Astrocyte (in vitro differentiated cells and primary cell): ENCODE data around the gene NOL8. TPM values are rescaled to one million over a fixed set of nuclear protein-coding genes. Genes with fewer than 3 reads are reported as not detected.
A peak's percentile ranks its signal among the peaks of the same experiment; 100 is the strongest.

ENCODE experiments used
- DNase-seq: peaks from one replicate; pipeline ENCODE4 v3.0.0-alpha.2; 2010; ENCODE audit warnings: low read depth
- FAIRE-seq: peaks from 2 replicates; lab custom pipeline; 2011; peaks lifted over from hg19 to GRCh38; lab: Jason Lieb, UNC
- H2AFZ ChIP-seq: 2 replicates; pipeline ENCODE4 v1.6.0; 2012; ENCODE audit warnings: low read depth, low read length, inconsistent platforms
- H3K27ac ChIP-seq: 2 replicates; pipeline ENCODE4 v1.5.1; 2011; ENCODE audit warnings: low read depth, low read length, inconsistent platforms
- H3K27me3 ChIP-seq: 2 replicates; pipeline ENCODE4 v1.6.0; 2011; ENCODE audit warnings: low read length, inconsistent platforms; ENCODE audit not compliant: insufficient read depth
- H3K36me3 ChIP-seq: 2 replicates; pipeline ENCODE4 v1.5.1; 2011; ENCODE audit warnings: low read length, inconsistent platforms; ENCODE audit not compliant: insufficient read depth
- H3K4me1 ChIP-seq: 2 replicates; pipeline ENCODE4 v1.5.1; 2011; ENCODE audit warnings: low read length, inconsistent platforms; ENCODE audit not compliant: insufficient read depth
- H3K4me2 ChIP-seq: 2 replicates; pipeline ENCODE4 v1.6.0; 2012; ENCODE audit warnings: low read length, inconsistent platforms
- H3K4me3 ChIP-seq: 2 replicates; pipeline ENCODE4 v1.5.1; 2011; ENCODE audit warnings: low read depth, mild to moderate bottlenecking, low read length, inconsistent platforms; ENCODE audit not compliant: insufficient read depth
- H3K79me2 ChIP-seq: 2 replicates; pipeline ENCODE4 v1.6.0; 2012; ENCODE audit warnings: mild to moderate bottlenecking, low read length, inconsistent platforms; ENCODE audit not compliant: insufficient read depth
- H3K9ac ChIP-seq: 2 replicates; pipeline ENCODE4 v1.6.0; 2012; ENCODE audit warnings: mild to moderate bottlenecking, low read length, inconsistent platforms
- H3K9me3 ChIP-seq: 2 replicates; pipeline ENCODE4 v1.5.1; 2012; ENCODE audit warnings: low read depth, mild to moderate bottlenecking, low read length, inconsistent platforms; ENCODE audit not compliant: insufficient read depth
- H4K20me1 ChIP-seq: 2 replicates; pipeline ENCODE4 v1.6.0; 2012; ENCODE audit warnings: low read length, inconsistent platforms; ENCODE audit not compliant: insufficient read depth
- H3K27ac Mint-ChIP-seq: one replicate; pipeline ENCODE4 v1.8.0; 2021; ENCODE audit warnings: mild to moderate bottlenecking, mixed read lengths; ENCODE audit not compliant: unreplicated experiment
- H3K27me3 Mint-ChIP-seq: one replicate; pipeline ENCODE4 v1.8.0; 2021; ENCODE audit warnings: low read depth, mixed read lengths; ENCODE audit not compliant: unreplicated experiment
- H3K36me3 Mint-ChIP-seq: one replicate; pipeline ENCODE4 v1.8.0; 2021; ENCODE audit warnings: low read depth, mixed read lengths; ENCODE audit not compliant: unreplicated experiment
- H3K4me1 Mint-ChIP-seq: one replicate; pipeline ENCODE4 v1.8.0; 2021; ENCODE audit warnings: low read depth, mixed read lengths; ENCODE audit not compliant: unreplicated experiment
- H3K4me3 Mint-ChIP-seq: one replicate; pipeline ENCODE4 v1.8.0; 2021; ENCODE audit warnings: mild to moderate bottlenecking, moderate library complexity, mixed read lengths; ENCODE audit not compliant: unreplicated experiment
- H3K9me3 Mint-ChIP-seq: one replicate; pipeline ENCODE4 v1.8.0; 2021; ENCODE audit warnings: mild to moderate bottlenecking, mixed read lengths; ENCODE audit not compliant: unreplicated experiment
- EZH2 ChIP-seq: IDR thresholded peaks from 2 replicates; pipeline ENCODE4 v1.6.1; 2012; ENCODE audit warnings: mild to moderate bottlenecking, low read length, inconsistent platforms; ENCODE audit not compliant: insufficient read depth
- total RNA-seq: library from RNA; stranded (reverse); gene quantifications from 2 replicates; pipeline ENCODE4 v1.2.1, GENCODE V29; 2021
- TF ChIP-seq, protein P1 (sequence below): IDR thresholded peaks from 2 replicates; pipeline ENCODE4 v1.5.1; 2011; ENCODE audit warnings: low read depth, mild to moderate bottlenecking, inconsistent platforms, low read length, moderate library complexity; ENCODE audit not compliant: insufficient read depth

The NOL8 gene
- total RNA-seq, 1 donor from 2014 or later = 33.1 TPM

- Histone ChIP-seq H3K79me2 (no peaks in the 10 kb centered on the region), H3K4me3 (no peak overlapping the region), H3K9me3 (no peaks in the 10 kb centered on the region), H2AFZ (no peak overlapping the region), H3K9ac (no peak overlapping the region), H3K4me2 (no peak overlapping the region), H3K27ac (no peak overlapping the region), H3K4me1 (no peaks in the 10 kb centered on the region), H4K20me1 (no peaks in the 10 kb centered on the region), H3K27me3 (no peaks in the 10 kb centered on the region), H3K36me3 (no peaks in the 10 kb centered on the region)
- TF ChIP-seq, protein P1, sequence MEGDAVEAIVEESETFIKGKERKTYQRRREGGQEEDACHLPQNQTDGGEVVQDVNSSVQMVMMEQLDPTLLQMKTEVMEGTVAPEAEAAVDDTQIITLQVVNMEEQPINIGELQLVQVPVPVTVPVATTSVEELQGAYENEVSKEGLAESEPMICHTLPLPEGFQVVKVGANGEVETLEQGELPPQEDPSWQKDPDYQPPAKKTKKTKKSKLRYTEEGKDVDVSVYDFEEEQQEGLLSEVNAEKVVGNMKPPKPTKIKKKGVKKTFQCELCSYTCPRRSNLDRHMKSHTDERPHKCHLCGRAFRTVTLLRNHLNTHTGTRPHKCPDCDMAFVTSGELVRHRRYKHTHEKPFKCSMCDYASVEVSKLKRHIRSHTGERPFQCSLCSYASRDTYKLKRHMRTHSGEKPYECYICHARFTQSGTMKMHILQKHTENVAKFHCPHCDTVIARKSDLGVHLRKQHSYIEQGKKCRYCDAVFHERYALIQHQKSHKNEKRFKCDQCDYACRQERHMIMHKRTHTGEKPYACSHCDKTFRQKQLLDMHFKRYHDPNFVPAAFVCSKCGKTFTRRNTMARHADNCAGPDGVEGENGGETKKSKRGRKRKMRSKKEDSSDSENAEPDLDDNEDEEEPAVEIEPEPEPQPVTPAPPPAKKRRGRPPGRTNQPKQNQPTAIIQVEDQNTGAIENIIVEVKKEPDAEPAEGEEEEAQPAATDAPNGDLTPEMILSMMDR = no peak
- no peak for TF ChIP-seq EZH2
- no peak overlapping the region for H3K27ac Mint-ChIP-seq
- H3K4me1 Mint-ChIP-seq = no peaks in the 10 kb centered on the region
- H3K9me3 Mint-ChIP-seq = no peaks in the 10 kb centered on the region
- H3K4me3 Mint-ChIP-seq = no peak overlapping the region
- no peaks in the 10 kb centered on the region for H3K27me3 Mint-ChIP-seq
- no peak for FAIRE-seq
- no peaks in the 10 kb centered on the region for H3K36me3 Mint-ChIP-seq
- peak; percentile 62 for DNase-seq
Measured at GRCh38 chr9:92332577-92333281, 7.6 kb upstream of the NOL8 start.

DNA sequence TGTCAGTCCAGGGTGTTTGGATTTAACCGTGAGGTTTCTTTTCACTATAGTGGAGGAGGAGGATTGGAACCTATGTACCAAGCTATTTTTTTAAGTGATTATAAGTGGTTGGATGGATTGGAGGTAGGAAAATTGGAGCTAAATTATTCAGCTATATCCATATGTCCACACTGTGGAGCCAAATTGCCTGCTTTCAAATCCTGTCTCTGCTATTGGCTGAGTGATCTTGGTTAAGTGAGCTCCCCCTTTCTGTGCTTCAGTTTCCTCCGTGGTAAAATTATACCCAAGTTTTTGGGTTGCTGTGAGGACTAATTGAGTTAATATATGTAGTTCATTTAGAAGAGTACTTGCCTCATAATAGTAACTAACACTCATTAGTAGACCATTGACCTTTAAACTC lies 3.1 kb upstream of the NOL8 start:
- peaks cover 4% of the 10 kb centered on the region for H3K4me1 Mint-ChIP-seq
- Histone ChIP-seq H3K4me3 (no peak overlapping the region), H3K36me3 (peaks cover under 1% of the 10 kb centered on the region), H3K79me2 (peaks cover 21% of the 10 kb centered on the region), H3K4me2 (no peak overlapping the region), H3K27ac (no peak overlapping the region), H3K27me3 (no peaks in the 10 kb centered on the region), H3K9ac (no peak overlapping the region), H3K9me3 (no peaks in the 10 kb centered on the region), H4K20me1 (no peaks in the 10 kb centered on the region), H2AFZ (no peak overlapping the region), H3K4me1 (peaks cover 15% of the 10 kb centered on the region)
- FAIRE-seq = no peak
- H3K27ac Mint-ChIP-seq = no peak overlapping the region
- no peaks in the 10 kb centered on the region for H3K9me3 Mint-ChIP-seq
- DNase-seq = peak; percentile 47
- TF ChIP-seq, protein P1 = peak; percentile 37
- TF ChIP-seq EZH2 = no peak
- H3K36me3 Mint-ChIP-seq = no peaks in the 10 kb centered on the region
- H3K4me3 Mint-ChIP-seq = no peak overlapping the region
- no peaks in the 10 kb centered on the region for H3K27me3 Mint-ChIP-seq

DNA sequence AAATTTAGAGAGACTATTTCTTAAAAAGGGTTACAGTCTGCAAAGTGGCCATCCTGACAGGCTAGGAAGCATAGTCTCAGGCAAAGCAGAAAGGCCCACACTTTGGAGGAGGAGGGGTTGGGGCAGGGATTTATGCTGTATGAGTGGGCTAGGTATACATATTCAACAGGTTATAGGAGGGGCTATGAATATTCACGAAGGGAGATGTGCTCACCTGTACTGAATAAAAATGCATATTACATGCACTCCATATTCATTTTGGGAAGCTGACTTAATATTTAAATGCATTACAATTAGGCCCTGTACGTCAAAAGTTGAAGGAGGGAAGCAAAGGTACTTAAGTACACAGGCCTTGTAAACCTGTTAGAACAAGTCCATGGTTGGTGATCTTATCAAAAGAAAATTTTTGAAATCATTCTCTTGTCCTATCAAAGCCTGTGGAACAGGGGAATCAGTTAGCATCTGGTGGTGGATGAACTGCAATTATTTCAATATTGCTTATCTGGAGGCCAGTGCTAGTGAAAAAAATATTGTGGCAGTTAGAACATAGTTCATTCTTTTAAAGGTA lies 2.2 kb upstream of the NOL8 start:
- Histone ChIP-seq H3K9ac (no peak overlapping the region), H3K79me2 (peaks cover 21% of the 10 kb centered on the region), H3K9me3 (no peaks in the 10 kb centered on the region), H3K4me2 (no peak overlapping the region), H3K36me3 (peaks cover 7% of the 10 kb centered on the region), H4K20me1 (no peaks in the 10 kb centered on the region), H3K27me3 (no peaks in the 10 kb centered on the region), H3K4me3 (no peak overlapping the region), H3K27ac (no peak overlapping the region), H3K4me1 (peaks cover 15% of the 10 kb centered on the region), H2AFZ (no peak overlapping the region)
- DNase-seq = no peak
- H3K27me3 Mint-ChIP-seq = no peaks in the 10 kb centered on the region
- TF ChIP-seq, protein P1 = no peak
- TF ChIP-seq EZH2 = no peak
- no peak for FAIRE-seq
- no peaks in the 10 kb centered on the region for H3K36me3 Mint-ChIP-seq
- H3K27ac Mint-ChIP-seq = no peak overlapping the region
- no peak overlapping the region for H3K4me3 Mint-ChIP-seq
- H3K9me3 Mint-ChIP-seq = no peaks in the 10 kb centered on the region
- peaks cover 4% of the 10 kb centered on the region for H3K4me1 Mint-ChIP-seq
